ENCODE results near the gene ACSBG1.

ACSBG1 gene

GRCh38 chr15:78139578-78139977 is 94.8 kb downstream of the ACSBG1 start:
- no peak for TF ChIP-seq SPI1 (IDR thresholded peaks at IDR 0.05; ENCODE audit: borderline replicate concordance, low read depth)
- no peak for DNase-seq (ENCODE audit: low read depth in 1 of 2, low spot score in 1 of 2)
- H3K27me3 ChIP-seq (ENCODE audit: insufficient read depth, poor library complexity, severe bottlenecking) = no peaks in the 10 kb centered on the region
- H3K4me3 ChIP-seq (replicated peaks; ENCODE audit: insufficient read depth, low read length) = no peak overlapping the region
- H3K27ac ChIP-seq (replicated peaks) = no peak overlapping the region

- Histone ChIP-seq H3K27me3 (ENCODE audit: insufficient read depth, poor library complexity, severe bottlenecking) (peaks cover 6% of the 10 kb centered on the region), H3K27ac (replicated peaks) (no peak overlapping the region), H3K4me3 (replicated peaks; ENCODE audit: insufficient read depth, low read length) (no peak overlapping the region)
- no peak for TF ChIP-seq CTCF (IDR thresholded peaks at IDR 0.05; ENCODE audit: insufficient read depth, low read length)
- no peak for TF ChIP-seq POLR2AphosphoS5 (IDR thresholded peaks at IDR 0.05; ENCODE audit: low read depth)
- no peak for TF ChIP-seq REST (IDR thresholded peaks at IDR 0.05; ENCODE audit: insufficient replicate concordance, low read depth)
- TF ChIP-seq GABPA (IDR thresholded peaks at IDR 0.05; ENCODE audit: low read depth) = no peak
- TF ChIP-seq SPI1 (IDR thresholded peaks at IDR 0.05; ENCODE audit: borderline replicate concordance, low read depth) = no peak
- DNase-seq (ENCODE audit: low read depth in 1 of 2, low spot score in 1 of 2) = no peak
Measured at GRCh38 chr15:78133801-78134200, 100.6 kb downstream of the ACSBG1 start.

- DNase-seq (ENCODE audit: low read depth in 1 of 2, low spot score in 1 of 2) = peak; percentile 33 to 61
- Histone ChIP-seq H3K4me3 (replicated peaks; ENCODE audit: insufficient read depth, low read length) (peak within 1 kb of the TSS; percentile 63), H3K27me3 (ENCODE audit: insufficient read depth, poor library complexity, severe bottlenecking) (peaks cover 6% of the 10 kb centered on the region), H3K27ac (replicated peaks) (no peak within 1 kb of the TSS)
- TF ChIP-seq CTCF (IDR thresholded peaks at IDR 0.05; ENCODE audit: insufficient read depth, low read length) = peak; percentile 12
- no peak for TF ChIP-seq REST (IDR thresholded peaks at IDR 0.05; ENCODE audit: insufficient replicate concordance, low read depth)
- TF ChIP-seq GABPA (IDR thresholded peaks at IDR 0.05; ENCODE audit: low read depth) = no peak
- no peak for TF ChIP-seq SPI1 (IDR thresholded peaks at IDR 0.05; ENCODE audit: borderline replicate concordance, low read depth)
Measured at GRCh38 chr15:78131295-78132061, 102.9 kb downstream of the ACSBG1 start, which contains the start of gene CIB2. TSS of gene CIB2 (minus strand) at chr15:78131445. CDS start at chr15:78131215, 230 bp downstream.

- H3K4me3 ChIP-seq (replicated peaks; ENCODE audit: insufficient read depth, low read length) = peak overlapping the region; percentile 63
Measured at GRCh38 chr15:78130466-78131294, 103.7 kb downstream of the ACSBG1 start.

More at GRCh38 chr15:78130466-78131294, 103.7 kb downstream of the ACSBG1 start:
- no peak for DNase-seq (ENCODE audit: low read depth in 1 of 2, low spot score in 1 of 2)
- Histone ChIP-seq H3K27me3 (ENCODE audit: insufficient read depth, poor library complexity, severe bottlenecking) (peaks cover 6% of the 10 kb centered on the region), H3K27ac (replicated peaks) (no peak overlapping the region)
- TF ChIP-seq POLR2AphosphoS5 (IDR thresholded peaks at IDR 0.05; ENCODE audit: low read depth) (no peak), REST (IDR thresholded peaks at IDR 0.05; ENCODE audit: insufficient replicate concordance, low read depth) (no peak), CTCF (IDR thresholded peaks at IDR 0.05; ENCODE audit: insufficient read depth, low read length) (no peak), SPI1 (IDR thresholded peaks at IDR 0.05; ENCODE audit: borderline replicate concordance, low read depth) (no peak), GABPA (IDR thresholded peaks at IDR 0.05; ENCODE audit: low read depth) (no peak)

Measured in HL-60 (cell line).